ENCODE measurements around the gene GOLGA8S.
"Not testable (repeated sequence)": the region's sequence is repeated elsewhere in the genome, so short reads cannot be mapped to it uniquely, and the experiment has no call there.

GOLGA8S gene

GRCh38 chr15:23395030-23395692 is 40.6 kb downstream of the GOLGA8S start:
- in situ Hi-C loops (cut with MboI; ENCODE audit: low pct_unique_long_range_greater_than_20kb, low sequenced_read_pairs) = no loop called here
- no peak for DNase-seq

- in situ Hi-C loops (cut with MboI; ENCODE audit: low pct_unique_long_range_greater_than_20kb, low sequenced_read_pairs) = no loop called here
Measured at GRCh38 chr15:23395832-23396231, 41.3 kb downstream of the GOLGA8S start.

GRCh38 chr15:23397779-23398178 is 43.2 kb downstream of the GOLGA8S start:
- DNase-seq = no peak
- in situ Hi-C loops (cut with MboI; ENCODE audit: low pct_unique_long_range_greater_than_20kb, low sequenced_read_pairs) = no loop called here

More at GRCh38 chr15:23395832-23396231, 41.3 kb downstream of the GOLGA8S start:
- DNase-seq = no peak

- DNase-seq; in situ Hi-C loops (cut with MboI; ENCODE audit: low pct_unique_long_range_greater_than_20kb, low sequenced_read_pairs): not testable (repeated sequence)
Measured at GRCh38 chr15:23398357-23398756, 43.8 kb downstream of the GOLGA8S start.

- in situ Hi-C loops (cut with MboI; ENCODE audit: low pct_unique_long_range_greater_than_20kb, low sequenced_read_pairs); DNase-seq: not testable (repeated sequence)
Measured at GRCh38 chr15:23399207-23399606, 44.7 kb downstream of the GOLGA8S start.

- DNase-seq = no peak
- in situ Hi-C loops (cut with MboI; ENCODE audit: low pct_unique_long_range_greater_than_20kb, low sequenced_read_pairs) = loop anchor here (25.0 kb wide), 1 partner anchor 489 kb away; no protein-coding TSS in a partner anchor
Measured at GRCh38 chr15:23401627-23402026, 47.1 kb downstream of the GOLGA8S start.

- DNase-seq = no peak
- in situ Hi-C loops (cut with MboI; ENCODE audit: low pct_unique_long_range_greater_than_20kb, low sequenced_read_pairs) = loop anchor here (25.0 kb wide), 1 partner anchor 490 kb away; no protein-coding TSS in a partner anchor
Measured at GRCh38 chr15:23402140-23402539, 47.6 kb downstream of the GOLGA8S start.

- in situ Hi-C loops (cut with MboI; ENCODE audit: low pct_unique_long_range_greater_than_20kb, low sequenced_read_pairs) = loop anchor here (25.0 kb wide), 1 partner anchor 490 kb away; no protein-coding TSS in a partner anchor
- DNase-seq = no peak
Measured at GRCh38 chr15:23402544-23402943, 48.0 kb downstream of the GOLGA8S start.

- DNase-seq = no peak
- in situ Hi-C loops (cut with MboI; ENCODE audit: low pct_unique_long_range_greater_than_20kb, low sequenced_read_pairs) = loop anchor here (25.0 kb wide), 1 partner anchor 491 kb away; no protein-coding TSS in a partner anchor
Measured at GRCh38 chr15:23403550-23403949, 49.0 kb downstream of the GOLGA8S start.

GRCh38 chr15:23411841-23412240 is 57.3 kb downstream of the GOLGA8S start:
- in situ Hi-C loops (cut with MboI; ENCODE audit: low pct_unique_long_range_greater_than_20kb, low sequenced_read_pairs) = loop anchor here (25.0 kb wide), 1 partner anchor 500 kb away; no protein-coding TSS in a partner anchor

GRCh38 chr15:23412881-23413600 is 58.5 kb downstream of the GOLGA8S start:
- not testable (repeated sequence) for DNase-seq
- in situ Hi-C loops (cut with MboI; ENCODE audit: low pct_unique_long_range_greater_than_20kb, low sequenced_read_pairs) = loop anchor here (25.0 kb wide), 1 partner anchor 501 kb away; no protein-coding TSS in a partner anchor

More at GRCh38 chr15:23411841-23412240, 57.3 kb downstream of the GOLGA8S start:
- no peak for DNase-seq

All from KBM-7 (cell line).